Measurements from ENCODE around the gene CRYBG1. TPM values are rescaled to one million over a fixed set of nuclear protein-coding genes. Genes with fewer than 3 reads are reported as not detected.

Gene CRYBG1
- total and polyA plus RNA-seq, 2 donors (not counting 3 experiments of a cell fraction or from before 2014, with no cell fraction given): 4.1 to 30.1 TPM

- Histone ChIP-seq H2AFZ (ENCODE audit: low read depth, low read length) (no peak overlapping the region), H3K9me1 (replicated peaks; ENCODE audit: control insufficient read depth, extremely low read depth, insufficient read depth, low read length) (no peaks in the 10 kb centered on the region), H3K9me3 (replicated peaks; ENCODE audit: control insufficient read depth, insufficient read depth, low read length) (no peaks in the 10 kb centered on the region), H3K36me3 (ENCODE audit: control insufficient read depth in 2 of 2, extremely low read depth in 1 of 2, insufficient read depth in 2 of 2, low read length in 2 of 2) (no peaks in the 10 kb centered on the region), H3K4me2 (ENCODE audit: insufficient read depth, low read length) (no peak overlapping the region), H3K9ac (replicated peaks; ENCODE audit: extremely low read depth, insufficient read depth, low read length) (no peak overlapping the region), H3K79me2 (ENCODE audit: control insufficient read depth, insufficient read depth, low read length) (no peaks in the 10 kb centered on the region), H3K4me1 (ENCODE audit: control insufficient read depth, extremely low read depth, insufficient read depth, low read length) (peaks cover 7% of the 10 kb centered on the region), H3K4me3 (replicated peaks in 1 of 3; ENCODE audit: insufficient read depth in 1 of 3, low read depth in 1 of 3, low read length in 3 of 3) (no peak overlapping the region), H3K27ac (ENCODE audit: insufficient read depth, low read depth, low read length) (no peak overlapping the region), H3K27me3 (ENCODE audit: control insufficient read depth in 2 of 2, insufficient read depth in 2 of 2, low read length in 2 of 2) (no peaks in the 10 kb centered on the region), H4K20me1 (replicated peaks; ENCODE audit: control insufficient read depth, extremely low read depth, insufficient read depth, low read length) (no peaks in the 10 kb centered on the region)
- POLR2A ChIA-PET: interaction anchor here (0.6 kb wide), 1 partner anchor 128 kb away, joined by 7 read pairs; no protein-coding TSS in a partner anchor
- intact Hi-C loops (cut with micrococcal nuclease): no loop called here
- TF ChIP-seq POLR2A (IDR thresholded peaks at IDR 0.05; ENCODE audit: low read depth, low read length): no peak
- TF ChIP-seq JUN (IDR thresholded peaks at IDR 0.05; ENCODE audit: borderline replicate concordance, insufficient read depth, insufficient read length, low read depth): no peak
- no peak for TF ChIP-seq POLR2AphosphoS5 (IDR thresholded peaks at IDR 0.05; ENCODE audit: insufficient read depth, low read depth, low read length)
- TF ChIP-seq GATA2 (IDR thresholded peaks at IDR 0.05; ENCODE audit: insufficient read depth, insufficient read length, low read depth, low read length): no peak
- no peak for TF ChIP-seq MYC (IDR thresholded peaks at IDR 0.05; ENCODE audit: low read depth, low read length)
- CTCF ChIA-PET: interaction anchor here (1.1 to 3.3 kb wide), 2 partner anchors 9 kb away, joined by 5 to 11 read pairs; no protein-coding TSS in a partner anchor
- dilution Hi-C loops (cut with MboI; ENCODE audit: extremely low pct_ligation_motif_present, low sequenced_read_pairs): no loop called here
- FAIRE-seq: no peak
- BruUV-seq (replicated peaks): no TSS peak
- DNase-seq (ENCODE audit: low read depth, low spot score): no peak
Observed at GRCh38 chr6:106617302-106617701, 256.8 kb downstream of the CRYBG1 start.

GRCh38 chr6:106617857-106618256 is 257.3 kb downstream of the CRYBG1 start:
- intact Hi-C loops (cut with micrococcal nuclease): no loop called here
- no peaks in the 10 kb centered on the region for H3K9me3 ChIP-seq (replicated peaks; ENCODE audit: control insufficient read depth, insufficient read depth, low read length)
- H3K27me3 ChIP-seq (ENCODE audit: control insufficient read depth in 2 of 2, insufficient read depth in 2 of 2, low read length in 2 of 2): no peaks in the 10 kb centered on the region
- no peaks in the 10 kb centered on the region for H3K36me3 ChIP-seq (ENCODE audit: control insufficient read depth in 2 of 2, extremely low read depth in 1 of 2, insufficient read depth in 2 of 2, low read length in 2 of 2)
- DNase-seq (ENCODE audit: low read depth, low spot score): no peak
- H3K27ac ChIP-seq (ENCODE audit: insufficient read depth, low read depth, low read length): no peak overlapping the region
- H2AFZ ChIP-seq (ENCODE audit: low read depth, low read length): no peak overlapping the region
- dilution Hi-C loops (cut with MboI; ENCODE audit: extremely low pct_ligation_motif_present, low sequenced_read_pairs): no loop called here
- no peak overlapping the region for H3K9ac ChIP-seq (replicated peaks; ENCODE audit: extremely low read depth, insufficient read depth, low read length)
- no peak overlapping the region for H3K4me2 ChIP-seq (ENCODE audit: insufficient read depth, low read length)
- ChIA-PET POLR2A (interaction anchor here (0.6 kb wide), 1 partner anchor 128 kb away, joined by 7 read pairs; no protein-coding TSS in a partner anchor), CTCF (interaction anchor here (0.8 to 3.3 kb wide), 3 partner anchors 8 to 12 kb away, joined by 3 to 11 read pairs (median 5); no protein-coding TSS in a partner anchor)
- peaks cover 7% of the 10 kb centered on the region for H3K4me1 ChIP-seq (ENCODE audit: control insufficient read depth, extremely low read depth, insufficient read depth, low read length)
- TF ChIP-seq MAX (IDR thresholded peaks at IDR 0.05; ENCODE audit: insufficient read depth, insufficient read length): no peak
- TF ChIP-seq GATA2 (IDR thresholded peaks at IDR 0.05; ENCODE audit: insufficient read depth, insufficient read length, low read depth, low read length): no peak
- no peak for TF ChIP-seq POLR2AphosphoS5 (IDR thresholded peaks at IDR 0.05; ENCODE audit: insufficient read depth, low read depth, low read length)
- no peak for TF ChIP-seq EZH2 (IDR thresholded peaks at IDR 0.05; ENCODE audit: borderline replicate concordance, low read depth, low read length, severe bottlenecking)
- TF ChIP-seq MYC (IDR thresholded peaks at IDR 0.05; ENCODE audit: low read depth, low read length): no peak
- TF ChIP-seq JUN (IDR thresholded peaks at IDR 0.05; ENCODE audit: borderline replicate concordance, insufficient read depth, insufficient read length, low read depth): no peak
- no peak for TF ChIP-seq POLR2A (IDR thresholded peaks at IDR 0.05; ENCODE audit: low read depth, low read length)
- TF ChIP-seq FOS (IDR thresholded peaks at IDR 0.05; ENCODE audit: borderline replicate concordance, insufficient read depth, low read length): no peak
- no peak for TF ChIP-seq CTCF (IDR thresholded peaks at IDR 0.05; ENCODE audit: extremely low read depth in 1 of 2, insufficient read depth in 1 of 2, low read depth in 1 of 2, low read length in 2 of 2)
- FAIRE-seq: no peak
- H4K20me1 ChIP-seq (replicated peaks; ENCODE audit: control insufficient read depth, extremely low read depth, insufficient read depth, low read length): no peaks in the 10 kb centered on the region
- no peaks in the 10 kb centered on the region for H3K9me1 ChIP-seq (replicated peaks; ENCODE audit: control insufficient read depth, extremely low read depth, insufficient read depth, low read length)
- no TSS peak for BruUV-seq (replicated peaks)
- H3K4me3 ChIP-seq (replicated peaks in 1 of 3; ENCODE audit: insufficient read depth in 1 of 3, low read depth in 1 of 3, low read length in 3 of 3): no peak overlapping the region
- H3K79me2 ChIP-seq (ENCODE audit: control insufficient read depth, insufficient read depth, low read length): no peaks in the 10 kb centered on the region
